H9 (cell line): ENCODE measurements around the gene SEC24C. TPM values are rescaled to one million over a fixed set of nuclear protein-coding genes. Genes with fewer than 3 reads are reported as not detected.

Source experiments
- DNase-seq: peaks from one replicate; pipeline ENCODE4 v3.0.0-alpha.2; 2017
- H2AFZ ChIP-seq: one replicate; pipeline ENCODE4 v1.6.1; 2013; ENCODE audit warnings: mild to moderate bottlenecking, low read length, control low read depth, moderate library complexity
- H2AK5ac ChIP-seq: 2 replicates; pipeline ENCODE4 v1.6.1; 2013; ENCODE audit warnings: low read length, control low read depth, mixed read lengths; ENCODE audit not compliant: insufficient read length
- H2BK120ac ChIP-seq: one replicate; pipeline ENCODE4 v1.6.1; 2013; ENCODE audit warnings: low read depth, mild to moderate bottlenecking, low read length, control low read depth, inconsistent platforms; ENCODE audit not compliant: poor library complexity, severe bottlenecking
- H2BK12ac ChIP-seq: 2 replicates; pipeline ENCODE4 v1.6.1; 2013; ENCODE audit warnings: low read length, control low read depth, mixed read lengths, low read depth; ENCODE audit not compliant: insufficient read length
- H2BK15ac ChIP-seq: 2 replicates; pipeline ENCODE4 v1.6.1; 2013; ENCODE audit warnings: low read depth, low read length, control low read depth
- H2BK20ac ChIP-seq: one replicate; pipeline ENCODE4 v1.6.1; 2013; ENCODE audit warnings: low read depth, mild to moderate bottlenecking, low read length, control low read depth, inconsistent platforms; ENCODE audit not compliant: poor library complexity, severe bottlenecking
- H2BK5ac ChIP-seq: 2 replicates; pipeline ENCODE4 v1.6.1; 2013; ENCODE audit warnings: low read length, control low read depth, mixed read lengths; ENCODE audit not compliant: insufficient read length
- H3K14ac ChIP-seq: 2 replicates; pipeline ENCODE4 v1.6.1; 2013; ENCODE audit warnings: low read length, control low read depth; ENCODE audit not compliant: insufficient read depth
- H3K18ac ChIP-seq: 2 replicates; pipeline ENCODE4 v1.6.1; 2013; ENCODE audit warnings: low read depth, mild to moderate bottlenecking, mixed read lengths, low read length, control low read depth; ENCODE audit not compliant: insufficient read length
- H3K23ac ChIP-seq: 2 replicates; pipeline ENCODE4 v1.6.1; 2013; ENCODE audit warnings: low read length, control low read depth, mixed read lengths, low read depth; ENCODE audit not compliant: insufficient read length
- H3K23me2 ChIP-seq: 2 replicates; pipeline ENCODE4 v1.6.1; 2013; ENCODE audit warnings: low read depth, mild to moderate bottlenecking, mixed read lengths, low read length, control low read depth; ENCODE audit not compliant: insufficient read length, poor library complexity, severe bottlenecking
- H3K27ac ChIP-seq: 2 replicates; pipeline ENCODE4 v1.5.1; 2013; ENCODE audit warnings: low read length, control low read depth, mixed read lengths, low read depth; ENCODE audit not compliant: insufficient read length
- H3K27me3 ChIP-seq: 2 replicates; pipeline ENCODE4 v1.6.1; 2013; ENCODE audit warnings: low read length, control low read depth, inconsistent platforms; ENCODE audit not compliant: insufficient read depth
- H3K4ac ChIP-seq: 2 replicates; pipeline ENCODE4 v1.6.1; 2013; ENCODE audit warnings: low read depth, mild to moderate bottlenecking, control low read depth, inconsistent platforms, low read length, moderate library complexity
- H3K4me1 ChIP-seq: 2 replicates; pipeline ENCODE4 v1.6.1; 2013; ENCODE audit warnings: low read length, control low read depth, inconsistent platforms; ENCODE audit not compliant: insufficient read depth
- H3K4me2 ChIP-seq: 2 replicates; pipeline ENCODE4 v1.6.1; 2013; ENCODE audit warnings: low read length, control low read depth, mixed read lengths; ENCODE audit not compliant: insufficient read length, insufficient read depth
- H3K56ac ChIP-seq: 2 replicates; pipeline ENCODE4 v1.6.1; 2013; ENCODE audit warnings: low read depth, mild to moderate bottlenecking, mixed read lengths, low read length, control low read depth; ENCODE audit not compliant: insufficient read length
- H3K79me1 ChIP-seq: 2 replicates; pipeline ENCODE4 v1.6.1; 2013; ENCODE audit warnings: low read depth, mild to moderate bottlenecking, moderate library complexity, low read length, control low read depth, inconsistent platforms; ENCODE audit not compliant: insufficient read depth, poor library complexity, severe bottlenecking
- H3K79me2 ChIP-seq: 2 replicates; pipeline ENCODE4 v1.6.1; 2013; ENCODE audit warnings: low read length, control low read depth, inconsistent platforms; ENCODE audit not compliant: insufficient read depth
- H3K9ac ChIP-seq: 2 replicates; pipeline ENCODE4 v1.6.1; 2013; ENCODE audit warnings: low read length, control low read depth, mixed read lengths; ENCODE audit not compliant: insufficient read length; ENCODE audit errors: extremely low read depth
- H3K9me3 ChIP-seq: one replicate; pipeline ENCODE4 v1.6.1; 2013; ENCODE audit warnings: low read depth, low read length, inconsistent platforms; ENCODE audit not compliant: control insufficient read depth
- H3T11ph ChIP-seq: one replicate; pipeline ENCODE4 v1.6.1; 2013; ENCODE audit warnings: mild to moderate bottlenecking, low read length, control low read depth, inconsistent platforms
- H4K20me1 ChIP-seq: one replicate; pipeline ENCODE4 v1.6.1; 2013; ENCODE audit not compliant: control insufficient read depth, insufficient read length, insufficient read depth
- H4K5ac ChIP-seq: 2 replicates; pipeline ENCODE4 v1.6.1; 2013; ENCODE audit warnings: low read depth, mild to moderate bottlenecking, mixed read lengths, low read length, control low read depth; ENCODE audit not compliant: insufficient read length
- H4K8ac ChIP-seq: replicated peaks from 2 replicates; pipeline ENCODE4 v1.6.1; 2013; ENCODE audit warnings: low read length, control low read depth, mixed read lengths, low read depth; ENCODE audit not compliant: insufficient read length
- H4K91ac ChIP-seq: 2 replicates; pipeline ENCODE4 v1.6.1; 2013; ENCODE audit warnings: low read depth, mild to moderate bottlenecking, moderate library complexity, mixed read lengths, low read length, control low read depth; ENCODE audit not compliant: insufficient read length
- H3K27ac Mint-ChIP-seq, 3 experiments: 2 replicates in 2 of 3; 3 replicates in 1 of 3; pipeline ENCODE4 v1.8.0; 2020 to 2021; ENCODE audit warnings: mixed read lengths in 3 of 3, mild to moderate bottlenecking in 1 of 3, moderate library complexity in 1 of 3
- H3K27me3 Mint-ChIP-seq: 2 replicates; pipeline ENCODE4 v1.8.0; 2021; ENCODE audit warnings: low read depth, mild to moderate bottlenecking, moderate library complexity, mixed read lengths
- H3K36me3 Mint-ChIP-seq, 3 experiments: 2 replicates in 2 of 3; 3 replicates in 1 of 3; pipeline ENCODE4 v1.8.0; 2020 to 2021; ENCODE audit warnings: low read depth in 3 of 3, mixed read lengths in 3 of 3; ENCODE audit not compliant: insufficient read depth in 1 of 3
- H3K4me1 Mint-ChIP-seq, 2 experiments: 2 replicates each; pipeline ENCODE4 v1.8.0; 2020; ENCODE audit warnings: mixed read lengths in 2 of 2
- H3K4me3 Mint-ChIP-seq, 2 experiments: 2 replicates in 1 of 2; 3 replicates in 1 of 2; pipeline ENCODE4 v1.8.0; 2020 to 2021; ENCODE audit warnings: mild to moderate bottlenecking in 2 of 2, mixed read lengths in 2 of 2, moderate library complexity in 1 of 2
- H3K9me3 Mint-ChIP-seq, 2 experiments: 2 replicates in 1 of 2; 3 replicates in 1 of 2; pipeline ENCODE4 v1.8.0; 2020; ENCODE audit warnings: mild to moderate bottlenecking in 2 of 2, mixed read lengths in 2 of 2, moderate library complexity in 1 of 2
- CTCF ChIP-seq: fragments of 200-600 bp; sonication (generic); conservative IDR thresholded peaks from 3 replicates; pipeline ENCODE4 v1.8.0; 2021; ENCODE audit warnings: antibody characterized with exemption, mild to moderate bottlenecking
- WGBS: extraction: QIAGEN DNeasy Blood & Tissue Kit; methylation state at CpG from one replicate; pipeline ENCODE4 v1.1.7; 2013; ENCODE audit warnings: missing lambda C conversion rate, low lambda C conversion rate, mixed read lengths; ENCODE audit not compliant: insufficient read length; ENCODE audit errors: extremely low coverage; 5-methylcytosine and 5-hydroxymethylcytosine counted together
- total RNA-seq: library from RNA; stranded (reverse); gene quantifications from 2 replicates; pipeline ENCODE4 v1.2.1, GENCODE V29; 2021

Gene SEC24C
- total RNA-seq, 1 experiment from 2014 or later, result 62.4 TPM

DNA sequence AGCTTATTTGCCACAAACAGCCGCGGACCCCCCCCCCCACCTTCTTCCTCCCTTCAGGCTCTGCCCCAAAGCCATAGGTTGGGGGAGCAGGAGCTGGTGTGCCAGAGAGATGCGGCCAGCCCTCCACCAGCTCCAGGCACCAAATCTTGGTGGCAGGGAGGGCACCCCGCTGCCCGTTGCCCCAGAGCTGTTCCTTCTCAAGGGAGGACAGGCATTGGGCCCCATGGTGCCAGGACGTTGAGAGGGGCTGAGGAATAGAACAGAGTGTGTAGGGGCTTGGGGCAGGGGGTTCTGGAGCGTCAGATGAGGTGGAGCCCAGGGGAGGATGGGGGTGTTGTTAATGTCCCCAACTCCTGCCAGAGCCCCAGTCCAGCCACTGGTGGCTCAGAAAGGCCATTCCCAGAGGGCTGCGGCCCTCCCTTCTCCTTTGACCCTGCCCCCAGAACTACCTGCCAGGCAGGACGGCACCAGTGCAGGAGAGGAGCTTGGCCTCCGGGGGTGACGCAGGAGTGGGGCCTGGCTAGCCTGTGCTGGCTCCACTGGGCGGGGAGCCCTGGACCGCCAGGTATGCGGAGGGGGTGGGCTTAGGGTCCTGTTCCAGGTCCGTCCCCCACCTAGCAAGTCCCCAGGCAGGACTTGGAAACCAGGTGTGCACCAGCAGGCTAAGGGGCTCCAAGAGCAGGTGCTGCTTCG is 10.0 kb upstream of the SEC24C start:
- Histone ChIP-seq H4K20me1 (no peaks in the 10 kb centered on the region), H2AK5ac (no peak overlapping the region), H3T11ph (no peak overlapping the region), H3K56ac (no peak overlapping the region), H3K4me1 (no peaks in the 10 kb centered on the region), H2AFZ (no peak overlapping the region), H4K8ac (no peak overlapping the region), H3K27me3 (no peaks in the 10 kb centered on the region), H3K79me2 (no peaks in the 10 kb centered on the region; the same call in 1 of the 2 replicates), H3K14ac (no peak overlapping the region), H2BK20ac (no peak overlapping the region), H2BK15ac (no peak overlapping the region), H4K91ac (no peak overlapping the region), H3K9me3 (no peaks in the 10 kb centered on the region), H3K4me2 (no peak overlapping the region), H2BK5ac (no peak overlapping the region), H3K9ac (no peak overlapping the region), H2BK120ac (no peak overlapping the region), H3K23me2 (no peaks in the 10 kb centered on the region), H2BK12ac (no peak overlapping the region), H3K27ac (no peak overlapping the region), H3K79me1 (peaks cover 5% of the 10 kb centered on the region), H3K4ac (no peak overlapping the region; the same call in 1 of the 2 replicates), H3K18ac (no peak overlapping the region), H4K5ac (no peak overlapping the region), H3K23ac (no peak overlapping the region)
- Mint-ChIP-seq H3K27ac (no peak overlapping the region), H3K9me3 (no peaks in the 10 kb centered on the region), H3K4me1 (peaks cover 2 to 3% of the 10 kb centered on the region in 2 experiments; a peak in 2 of 4 replicates), H3K27me3 (no peaks in the 10 kb centered on the region), H3K36me3 (peaks cover 5 to 15% (median 6%) of the 10 kb centered on the region in 3 experiments; a peak in 6 of 7 replicates), H3K4me3 (no peak overlapping the region)
- no CpG with 5 or more reads among the region's 16 CpGs for WGBS
- no peak for TF ChIP-seq CTCF
- DNase-seq, result no peak
